Measurements from ENCODE around the gene ARHGAP33.

The ARHGAP33 gene

DNA sequence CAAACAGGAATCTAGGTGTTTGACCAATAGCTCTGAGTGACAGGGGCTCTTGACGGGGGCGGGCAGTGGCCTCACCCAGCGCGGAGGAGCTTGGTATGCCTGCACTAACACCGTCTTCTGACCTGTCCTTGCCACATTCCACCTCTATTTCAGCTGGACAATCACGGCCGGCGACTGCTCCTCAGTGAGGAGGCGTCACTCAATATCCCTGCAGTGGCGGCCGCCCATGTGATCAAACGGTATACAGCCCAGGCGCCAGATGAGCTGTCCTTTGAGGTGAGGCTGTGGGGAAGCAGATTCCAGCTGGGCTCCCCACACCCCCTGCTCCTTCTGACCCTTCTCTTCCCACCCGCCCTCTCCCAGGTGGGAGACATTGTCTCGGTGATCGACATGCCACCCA lies 4.7 kb downstream of the ARHGAP33 start:
- no peak overlapping the region for H3K27ac ChIP-seq
- no peak for DNase-seq
- TF ChIP-seq, protein P1, sequence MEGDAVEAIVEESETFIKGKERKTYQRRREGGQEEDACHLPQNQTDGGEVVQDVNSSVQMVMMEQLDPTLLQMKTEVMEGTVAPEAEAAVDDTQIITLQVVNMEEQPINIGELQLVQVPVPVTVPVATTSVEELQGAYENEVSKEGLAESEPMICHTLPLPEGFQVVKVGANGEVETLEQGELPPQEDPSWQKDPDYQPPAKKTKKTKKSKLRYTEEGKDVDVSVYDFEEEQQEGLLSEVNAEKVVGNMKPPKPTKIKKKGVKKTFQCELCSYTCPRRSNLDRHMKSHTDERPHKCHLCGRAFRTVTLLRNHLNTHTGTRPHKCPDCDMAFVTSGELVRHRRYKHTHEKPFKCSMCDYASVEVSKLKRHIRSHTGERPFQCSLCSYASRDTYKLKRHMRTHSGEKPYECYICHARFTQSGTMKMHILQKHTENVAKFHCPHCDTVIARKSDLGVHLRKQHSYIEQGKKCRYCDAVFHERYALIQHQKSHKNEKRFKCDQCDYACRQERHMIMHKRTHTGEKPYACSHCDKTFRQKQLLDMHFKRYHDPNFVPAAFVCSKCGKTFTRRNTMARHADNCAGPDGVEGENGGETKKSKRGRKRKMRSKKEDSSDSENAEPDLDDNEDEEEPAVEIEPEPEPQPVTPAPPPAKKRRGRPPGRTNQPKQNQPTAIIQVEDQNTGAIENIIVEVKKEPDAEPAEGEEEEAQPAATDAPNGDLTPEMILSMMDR (IDR thresholded peaks at IDR 0.05; ENCODE audit: low read depth, low read length, missing control alignments) = no peak
- no peaks in the 10 kb centered on the region for H3K27me3 ChIP-seq (replicated peaks)
- in situ Hi-C loops (cut with HindIII; ENCODE audit: low pct_ligation_motif_present, low sequenced_read_pairs) = no loop called here
- H3K4me3 ChIP-seq (ENCODE audit: low read depth, low read length) = no peak overlapping the region
- no peaks in the 10 kb centered on the region for H3K36me3 ChIP-seq (replicated peaks)

DNA sequence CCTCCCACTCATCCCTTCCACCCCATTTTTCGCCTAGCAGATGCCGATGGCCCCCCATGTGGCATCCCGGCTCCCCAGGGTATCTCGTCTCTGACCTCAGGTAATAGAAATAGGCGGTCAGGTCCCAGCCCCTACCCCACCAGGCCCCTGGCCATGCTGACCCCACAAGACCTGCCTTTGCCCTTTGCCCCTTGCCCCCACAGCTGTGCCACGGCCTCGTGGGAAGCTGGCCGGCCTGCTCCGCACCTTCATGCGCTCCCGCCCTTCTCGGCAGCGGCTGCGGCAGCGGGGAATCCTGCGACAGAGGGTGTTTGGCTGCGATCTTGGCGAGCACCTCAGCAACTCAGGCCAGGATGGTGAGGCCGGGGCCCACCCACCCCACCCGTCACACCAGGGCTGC lies 5.4 kb downstream of the ARHGAP33 start:
- no peaks in the 10 kb centered on the region for H3K27me3 ChIP-seq (replicated peaks)
- in situ Hi-C loops (cut with HindIII; ENCODE audit: low pct_ligation_motif_present, low sequenced_read_pairs) = no loop called here
- H3K4me3 ChIP-seq (ENCODE audit: low read depth, low read length) = no peak overlapping the region
- no peak overlapping the region for H3K27ac ChIP-seq
- H3K36me3 ChIP-seq (replicated peaks) = no peaks in the 10 kb centered on the region
- TF ChIP-seq, protein P1 (IDR thresholded peaks at IDR 0.05; ENCODE audit: low read depth, low read length, missing control alignments) = no peak
- no peak for DNase-seq

DNA sequence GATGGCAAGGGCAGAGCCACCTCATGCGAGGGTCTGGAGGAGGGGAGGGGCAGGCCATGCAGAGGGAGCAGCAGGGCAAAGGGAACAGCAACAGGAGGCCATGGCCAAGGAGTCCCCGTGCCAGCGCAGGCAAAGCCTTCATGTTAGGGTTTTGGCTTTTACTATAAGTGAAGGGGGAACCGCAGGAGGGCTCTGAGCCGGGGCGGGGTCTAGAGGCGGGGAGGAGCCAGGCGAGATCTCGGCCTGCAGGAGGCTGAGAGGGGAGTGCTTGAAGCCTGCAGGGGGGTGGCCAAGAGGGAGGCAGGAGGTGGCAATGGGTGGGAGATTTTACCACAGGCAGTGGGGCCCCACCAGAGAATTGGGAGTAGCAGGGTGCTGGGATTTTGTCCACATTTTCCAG lies 6.3 kb downstream of the ARHGAP33 start:
- H3K27ac ChIP-seq = no peak overlapping the region
- in situ Hi-C loops (cut with HindIII; ENCODE audit: low pct_ligation_motif_present, low sequenced_read_pairs) = no loop called here
- H3K4me3 ChIP-seq (ENCODE audit: low read depth, low read length) = no peak overlapping the region
- TF ChIP-seq, protein P1 (IDR thresholded peaks at IDR 0.05; ENCODE audit: low read depth, low read length, missing control alignments) = no peak
- no peaks in the 10 kb centered on the region for H3K36me3 ChIP-seq (replicated peaks)
- no peaks in the 10 kb centered on the region for H3K27me3 ChIP-seq (replicated peaks)
- no peak for DNase-seq

DNA sequence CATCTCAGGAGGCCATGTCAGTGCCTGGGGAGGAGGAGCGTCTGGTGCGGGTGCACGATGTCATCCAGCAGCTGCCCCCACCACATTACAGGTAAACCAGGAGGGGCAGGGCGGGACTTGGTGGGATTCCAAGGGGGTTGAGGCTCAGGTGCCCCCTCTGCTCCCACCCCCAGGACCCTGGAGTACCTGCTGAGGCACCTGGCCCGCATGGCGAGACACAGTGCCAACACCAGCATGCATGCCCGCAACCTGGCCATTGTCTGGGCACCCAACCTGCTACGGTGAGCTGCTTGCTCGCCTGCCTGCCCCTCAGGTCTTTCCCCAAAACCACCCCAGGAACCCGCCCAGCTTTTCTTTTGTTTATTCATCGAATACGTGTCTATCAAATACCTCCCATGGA lies 7.2 kb downstream of the ARHGAP33 start:
- DNase-seq = no peak
- Histone ChIP-seq H3K4me3 (ENCODE audit: low read depth, low read length) (no peak overlapping the region), H3K27ac (no peak overlapping the region), H3K36me3 (replicated peaks) (no peaks in the 10 kb centered on the region), H3K27me3 (replicated peaks) (no peaks in the 10 kb centered on the region)
- in situ Hi-C loops (cut with HindIII; ENCODE audit: low pct_ligation_motif_present, low sequenced_read_pairs) = no loop called here
- TF ChIP-seq, protein P1 (IDR thresholded peaks at IDR 0.05; ENCODE audit: low read depth, low read length, missing control alignments) = no peak

DNA sequence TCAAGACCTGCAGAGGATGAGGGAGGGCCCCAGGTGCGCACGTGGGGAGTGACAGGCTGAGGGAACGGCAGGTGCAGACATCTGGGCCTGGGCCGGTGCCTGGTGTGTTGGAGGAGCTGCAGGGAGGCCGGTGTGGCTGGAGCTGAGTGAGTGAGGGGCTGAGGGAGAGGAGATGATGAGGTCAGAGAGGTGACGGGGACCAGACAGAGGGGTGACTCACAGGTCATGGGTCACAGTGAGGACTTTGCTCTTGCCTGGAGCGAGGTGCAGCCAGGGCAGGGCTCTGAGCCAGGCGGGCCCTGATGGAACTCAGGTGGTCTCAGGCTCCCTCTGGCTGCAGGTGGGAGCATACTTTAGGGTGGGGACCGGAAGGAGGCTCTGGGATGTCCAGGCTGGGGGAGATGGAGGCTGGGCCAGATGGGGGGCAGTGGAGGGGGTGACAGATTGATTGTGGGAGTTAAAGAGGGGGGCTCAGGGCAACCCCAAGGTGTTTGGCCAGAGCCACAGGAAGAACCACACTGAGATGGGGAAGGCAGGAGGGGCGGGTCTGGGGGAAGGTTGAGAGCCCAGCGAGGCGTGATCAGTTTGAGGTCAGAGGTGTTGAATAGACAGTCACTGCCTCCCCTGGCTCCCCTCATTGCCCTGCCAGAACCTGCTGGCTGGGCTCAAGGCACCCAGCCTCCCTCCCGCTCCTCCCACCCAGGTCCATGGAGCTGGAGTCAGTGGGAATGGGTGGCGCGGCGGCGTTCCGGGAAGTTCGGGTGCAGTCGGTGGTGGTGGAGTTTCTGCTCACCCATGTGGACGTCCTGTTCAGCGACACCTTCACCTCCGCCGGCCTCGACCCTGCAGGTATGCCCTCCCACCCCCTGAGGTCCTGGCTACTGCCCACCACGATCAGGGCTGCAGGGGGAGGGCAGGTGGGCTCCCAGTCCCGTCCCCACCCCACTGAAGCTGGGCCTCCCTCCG lies 8.4 kb downstream of the ARHGAP33 start:
- no peak overlapping the region for H3K4me3 ChIP-seq (ENCODE audit: low read depth, low read length)
- no peak for DNase-seq
- TF ChIP-seq, protein P1 (IDR thresholded peaks at IDR 0.05; ENCODE audit: low read depth, low read length, missing control alignments) = peak; percentile 17
- no peaks in the 10 kb centered on the region for H3K27me3 ChIP-seq (replicated peaks)
- H3K36me3 ChIP-seq (replicated peaks) = no peaks in the 10 kb centered on the region
- H3K27ac ChIP-seq = no peak overlapping the region
- in situ Hi-C loops (cut with HindIII; ENCODE audit: low pct_ligation_motif_present, low sequenced_read_pairs) = no loop called here
